Omental fat pad (tissue), 4 donors: ENCODE results near the gene F13B. TPM values are rescaled to one million over a fixed set of nuclear protein-coding genes. Genes with fewer than 3 reads are reported as not detected.

Experiments used
- ATAC-seq: fragments of 150-250 bp; one replicate; pipeline ENCODE4 v1.9.1; 2016; ENCODE audit warnings: mild to moderate bottlenecking, moderate library complexity; ENCODE audit not compliant: low FRiP score
- DNase-seq: peaks from one replicate; pipeline ENCODE4 v3.0.0-alpha.2; 2019; ENCODE audit warnings: low spot score
- CTCF ChIP-seq, 3 donors: fragments of 450-650 bp; IDR thresholded peaks; one replicate each; pipeline ENCODE4 v1.5.1; 2016 to 2017; ENCODE audit warnings: antibody characterized with exemption in 3 of 3, mild to moderate bottlenecking in 3 of 3, moderate library complexity in 2 of 3
- total RNA-seq, 4 donors: library from RNA; depleted of rRNA; stranded (reverse); fragments of >200 nt; gene quantifications; one replicate each; pipeline ENCODE4 v1.1.0, GENCODE V29; 2016

F13B gene
- total RNA-seq, 4 donors from 2014 or later: not detected

GRCh38 chr1:197096137-197096536, 29.1 kb upstream of the F13B start:
- no peak for TF ChIP-seq CTCF (IDR thresholded peaks at IDR 0.05)
- ATAC-seq (no peak), DNase-seq (no peak)

- no peak for TF ChIP-seq CTCF (IDR thresholded peaks at IDR 0.05)
- ATAC-seq (no peak), DNase-seq (no peak)
Observed at GRCh38 chr1:197093226-197093885, 26.3 kb upstream of the F13B start.

- DNase-seq (no peak), ATAC-seq (no peak)
- TF ChIP-seq CTCF (IDR thresholded peaks at IDR 0.05): no peak
Observed at GRCh38 chr1:197092491-197093023, 25.5 kb upstream of the F13B start.

GRCh38 chr1:197083474-197083873, 16.4 kb upstream of the F13B start:
- DNase-seq: no peak
- TF ChIP-seq CTCF (IDR thresholded peaks at IDR 0.05): no peak
- no peak for ATAC-seq

GRCh38 chr1:197081117-197081753, 14.2 kb upstream of the F13B start:
- TF ChIP-seq CTCF (IDR thresholded peaks at IDR 0.05): no peak
- ATAC-seq (no peak), DNase-seq (no peak)

GRCh38 chr1:197080323-197080722, 13.3 kb upstream of the F13B start:
- DNase-seq (no peak), ATAC-seq (no peak)
- no peak for TF ChIP-seq CTCF (IDR thresholded peaks at IDR 0.05)

- ATAC-seq: no peak
- TF ChIP-seq CTCF (IDR thresholded peaks at IDR 0.05): no peak
Observed at GRCh38 chr1:197076585-197076984, 9.5 kb upstream of the F13B start.

More at GRCh38 chr1:197076585-197076984, 9.5 kb upstream of the F13B start:
- no peak for DNase-seq
